Neural crest cell (in vitro differentiated cells): ENCODE measurements around the gene NEU2. TPM values are rescaled to one million over a fixed set of nuclear protein-coding genes. Genes with fewer than 3 reads are reported as not detected.
A peak's percentile ranks its signal among the peaks of the same experiment; 100 is the strongest.

ENCODE experiments used
- DNase-seq: peaks from one replicate; pipeline ENCODE4 v3.0.0; 2021; ENCODE audit warnings: low read depth, mixed read lengths, low spot score
- H3K27ac Mint-ChIP-seq: one replicate; pipeline ENCODE4 v1.8.0; 2021; ENCODE audit warnings: mild to moderate bottlenecking, mixed read lengths; ENCODE audit not compliant: unreplicated experiment
- H3K27me3 Mint-ChIP-seq: 2 replicates; pipeline ENCODE4 v1.8.0; 2021; ENCODE audit warnings: low read depth, mild to moderate bottlenecking, mixed read lengths
- H3K36me3 Mint-ChIP-seq: 2 replicates; pipeline ENCODE4 v1.8.0; 2021; ENCODE audit warnings: low read depth, mild to moderate bottlenecking, mixed read lengths
- H3K4me1 Mint-ChIP-seq: 2 replicates; pipeline ENCODE4 v1.8.0; 2021; ENCODE audit warnings: mixed read lengths
- H3K4me3 Mint-ChIP-seq: one replicate; pipeline ENCODE4 v1.8.0; 2021; ENCODE audit warnings: mild to moderate bottlenecking, mixed read lengths
- H3K9me3 Mint-ChIP-seq: 2 replicates; pipeline ENCODE4 v1.8.0; 2021; ENCODE audit warnings: mixed read lengths
- total RNA-seq: library from RNA; stranded (reverse); gene quantifications from 2 replicates; pipeline ENCODE4 v1.2.1, GENCODE V29; 2021
- TF ChIP-seq, protein P1 (sequence below): fragments of 200-600 bp; sonication (generic); conservative IDR thresholded peaks from 2 replicates; pipeline ENCODE4 v1.5.0; 2021; ENCODE audit warnings: antibody characterized with exemption, mild to moderate bottlenecking

The NEU2 gene
- total RNA-seq, 1 donor from 2014 or later = not detected

DNA sequence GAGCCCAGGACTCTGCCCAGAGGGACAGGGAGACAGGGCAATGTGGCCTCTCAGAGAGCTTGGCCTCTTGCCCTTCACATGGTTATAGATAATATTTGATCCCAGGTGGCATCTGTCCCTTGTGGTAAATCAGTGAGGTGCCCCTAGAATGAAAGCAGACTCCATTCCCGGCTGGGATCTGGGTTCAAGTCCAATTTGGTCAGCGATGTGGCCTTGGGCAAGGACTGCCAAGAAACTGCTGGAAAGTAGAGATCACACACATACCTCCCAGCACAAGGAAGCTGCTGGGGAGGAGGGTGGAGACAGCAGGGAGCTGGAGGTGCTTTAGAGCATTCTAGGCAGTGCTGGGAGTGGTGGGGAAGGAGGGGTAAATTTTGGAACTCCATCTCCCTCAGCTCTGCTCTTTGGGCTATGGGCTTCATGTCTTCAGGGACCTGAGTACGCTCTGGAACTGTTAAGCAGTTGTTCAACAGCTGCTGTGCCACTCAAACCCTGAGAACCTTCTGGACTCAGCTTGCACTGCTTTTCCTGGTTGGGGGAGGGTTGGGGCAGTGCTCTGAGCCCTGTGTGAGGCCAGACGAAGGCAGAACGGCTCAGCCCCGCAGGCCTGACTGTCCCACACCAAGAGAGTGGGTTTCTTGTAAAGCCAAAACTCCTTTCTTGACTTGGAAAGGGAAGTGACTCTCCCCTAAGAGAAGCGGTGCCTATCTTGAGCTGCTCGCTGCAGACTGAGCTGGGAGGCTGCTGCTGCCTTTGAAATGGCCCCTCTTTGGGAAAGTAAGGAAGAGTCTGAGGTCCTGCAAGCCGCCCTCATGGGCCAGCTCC lies 50.7 kb downstream of the NEU2 start:
- Mint-ChIP-seq H3K36me3 (no peaks in the 10 kb centered on the region), H3K4me3 (no peak overlapping the region), H3K27me3 (no peaks in the 10 kb centered on the region), H3K9me3 (no peaks in the 10 kb centered on the region), H3K27ac (peak overlapping the region; percentile 50), H3K4me1 (peaks cover 16% of the 10 kb centered on the region)
- TF ChIP-seq, protein P1, sequence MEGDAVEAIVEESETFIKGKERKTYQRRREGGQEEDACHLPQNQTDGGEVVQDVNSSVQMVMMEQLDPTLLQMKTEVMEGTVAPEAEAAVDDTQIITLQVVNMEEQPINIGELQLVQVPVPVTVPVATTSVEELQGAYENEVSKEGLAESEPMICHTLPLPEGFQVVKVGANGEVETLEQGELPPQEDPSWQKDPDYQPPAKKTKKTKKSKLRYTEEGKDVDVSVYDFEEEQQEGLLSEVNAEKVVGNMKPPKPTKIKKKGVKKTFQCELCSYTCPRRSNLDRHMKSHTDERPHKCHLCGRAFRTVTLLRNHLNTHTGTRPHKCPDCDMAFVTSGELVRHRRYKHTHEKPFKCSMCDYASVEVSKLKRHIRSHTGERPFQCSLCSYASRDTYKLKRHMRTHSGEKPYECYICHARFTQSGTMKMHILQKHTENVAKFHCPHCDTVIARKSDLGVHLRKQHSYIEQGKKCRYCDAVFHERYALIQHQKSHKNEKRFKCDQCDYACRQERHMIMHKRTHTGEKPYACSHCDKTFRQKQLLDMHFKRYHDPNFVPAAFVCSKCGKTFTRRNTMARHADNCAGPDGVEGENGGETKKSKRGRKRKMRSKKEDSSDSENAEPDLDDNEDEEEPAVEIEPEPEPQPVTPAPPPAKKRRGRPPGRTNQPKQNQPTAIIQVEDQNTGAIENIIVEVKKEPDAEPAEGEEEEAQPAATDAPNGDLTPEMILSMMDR = no peak
- DNase-seq = no peak

GRCh38 chr2:233083782-233084181 lies 51.3 kb downstream of the NEU2 start:
- no peak for DNase-seq
- TF ChIP-seq, protein P1 = no peak
- Mint-ChIP-seq H3K36me3 (no peaks in the 10 kb centered on the region), H3K4me1 (peaks cover 16% of the 10 kb centered on the region), H3K9me3 (no peaks in the 10 kb centered on the region), H3K27me3 (no peaks in the 10 kb centered on the region), H3K4me3 (no peak overlapping the region), H3K27ac (no peak overlapping the region)

GRCh38 chr2:233084488-233084887 lies 52.0 kb downstream of the NEU2 start:
- no peak for DNase-seq
- TF ChIP-seq, protein P1 = no peak
- peak overlapping the region; percentile 23 for H3K27ac Mint-ChIP-seq
- H3K4me1 Mint-ChIP-seq = peaks cover 16% of the 10 kb centered on the region
- no peak overlapping the region for H3K4me3 Mint-ChIP-seq
- no peaks in the 10 kb centered on the region for H3K9me3 Mint-ChIP-seq
- H3K27me3 Mint-ChIP-seq = no peaks in the 10 kb centered on the region
- no peaks in the 10 kb centered on the region for H3K36me3 Mint-ChIP-seq

Other genes with a start within 250 kb of the NEU2 start
- gene SNORC, start 162.4 kb upstream of the NEU2 start, total RNA-seq = 2.8 and 3.0 TPM in 2 replicates
- gene NGEF, start 19.4 kb upstream of the NEU2 start, total RNA-seq = 0.96 and 1.5 TPM in 2 replicates
- 0.28 and 0.30 TPM in 2 replicates for gene INPP5D, start 27.7 kb downstream of the NEU2 start, total RNA-seq
- 26.9 and 28.2 TPM in 2 replicates for gene ATG16L1, start 219.0 kb downstream of the NEU2 start, total RNA-seq